Measurements from ENCODE around the gene KRT17. TPM values are rescaled to one million over a fixed set of nuclear protein-coding genes. Genes with fewer than 3 reads are reported as not detected.

Gene KRT17
- total and polyA plus RNA-seq, 10 of the 15 experiments (the other 5 are each of a cell fraction or from before 2014, with no cell fraction given), result 0.47 to 30.0 (median 2.5) TPM

GRCh38 chr17:41638194-41638593 lies 13.8 kb upstream of the KRT17 start (continued):
- TF ChIP-seq RELB (IDR thresholded peaks at IDR 0.05; ENCODE audit: low read depth) (no peak), CBX3 (IDR thresholded peaks at IDR 0.05; ENCODE audit: borderline replicate concordance, low read depth) (no peak), CUX1 (IDR thresholded peaks at IDR 0.05; ENCODE audit: insufficient replicate concordance, low read depth, low read length) (no peak), NFXL1 (IDR thresholded peaks at IDR 0.05; ENCODE audit: borderline replicate concordance) (no peak), RELA (IDR thresholded peaks at IDR 0.05; ENCODE audit: borderline replicate concordance, partially characterized antibody) (no peak), SUZ12 (IDR thresholded peaks at IDR 0.05; ENCODE audit: unreplicated experiment) (no peak), NR2F1 (conservative IDR thresholded peaks at IDR 0.05) (no peak), MYB (IDR thresholded peaks at IDR 0.05; ENCODE audit: borderline replicate concordance, low read depth, low read length) (no peak), BHLHE40 (IDR thresholded peaks at IDR 0.05; ENCODE audit: borderline replicate concordance in 1 of 2, low read depth in 2 of 2, low read length in 1 of 2) (no peak)
